AG20443 (cell line): ENCODE results near the gene PLTP.

ENCODE experiments used
- DNase-seq: peaks from one replicate; pipeline ENCODE4 v3.0.0; 2012; ENCODE audit warnings: low spot score, mixed read lengths

Gene PLTP

GRCh38 chr20:45898285-45898684, 13.7 kb downstream of the PLTP start:
- no peak for DNase-seq

GRCh38 chr20:45897692-45898091, 14.3 kb downstream of the PLTP start:
- DNase-seq, result no peak

GRCh38 chr20:45897289-45897688, 14.7 kb downstream of the PLTP start:
- no peak for DNase-seq

DNA sequence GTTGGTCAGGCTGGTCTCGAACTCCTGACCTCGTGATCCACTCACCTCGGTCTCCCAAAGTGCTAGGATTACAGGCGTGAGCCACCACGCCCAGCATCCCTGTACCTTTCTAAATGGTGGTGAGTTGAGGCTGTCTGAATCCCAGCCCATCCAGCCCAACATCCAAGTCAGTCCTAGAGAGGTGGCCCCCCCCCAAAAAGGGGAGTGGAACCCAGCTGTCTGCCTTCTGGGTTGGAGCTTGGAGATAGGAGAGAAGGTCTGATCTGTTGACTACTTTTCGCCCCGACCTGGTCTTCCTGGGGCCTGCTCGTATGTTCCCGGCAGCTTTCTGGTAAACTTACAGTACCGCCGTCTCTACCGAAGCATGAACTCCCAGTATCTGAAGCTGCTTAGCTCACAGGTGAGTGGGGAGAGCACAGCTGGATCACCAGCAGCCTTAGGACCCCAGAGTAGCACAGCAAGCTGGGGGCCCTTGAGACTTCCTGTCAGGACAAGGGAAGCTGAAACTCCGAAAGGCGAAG, 15.3 kb downstream of the PLTP start:
- DNase-seq, result no peak

GRCh38 chr20:45894797-45895196, 17.2 kb downstream of the PLTP start:
- no peak for DNase-seq

DNA sequence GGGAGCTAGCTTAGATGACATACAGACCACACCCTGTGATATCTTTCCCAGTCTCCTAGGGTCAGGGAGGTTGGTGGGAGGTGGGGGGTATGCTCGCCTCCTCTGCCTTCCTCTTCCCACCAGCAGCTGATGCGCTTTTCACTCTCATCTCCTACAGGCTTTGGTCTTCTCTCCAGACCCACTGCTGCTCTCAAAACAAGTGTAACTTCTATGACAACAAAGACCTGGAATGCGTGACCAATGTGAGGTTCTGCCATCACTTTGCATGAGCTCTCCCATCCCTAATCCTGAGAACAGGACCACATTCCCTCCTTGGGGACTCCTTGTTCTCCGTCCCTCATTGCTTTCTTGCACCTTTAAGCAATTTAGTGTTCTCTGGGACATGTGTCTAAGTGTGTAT, 18.1 kb downstream of the PLTP start:
- DNase-seq, result no peak

DNA sequence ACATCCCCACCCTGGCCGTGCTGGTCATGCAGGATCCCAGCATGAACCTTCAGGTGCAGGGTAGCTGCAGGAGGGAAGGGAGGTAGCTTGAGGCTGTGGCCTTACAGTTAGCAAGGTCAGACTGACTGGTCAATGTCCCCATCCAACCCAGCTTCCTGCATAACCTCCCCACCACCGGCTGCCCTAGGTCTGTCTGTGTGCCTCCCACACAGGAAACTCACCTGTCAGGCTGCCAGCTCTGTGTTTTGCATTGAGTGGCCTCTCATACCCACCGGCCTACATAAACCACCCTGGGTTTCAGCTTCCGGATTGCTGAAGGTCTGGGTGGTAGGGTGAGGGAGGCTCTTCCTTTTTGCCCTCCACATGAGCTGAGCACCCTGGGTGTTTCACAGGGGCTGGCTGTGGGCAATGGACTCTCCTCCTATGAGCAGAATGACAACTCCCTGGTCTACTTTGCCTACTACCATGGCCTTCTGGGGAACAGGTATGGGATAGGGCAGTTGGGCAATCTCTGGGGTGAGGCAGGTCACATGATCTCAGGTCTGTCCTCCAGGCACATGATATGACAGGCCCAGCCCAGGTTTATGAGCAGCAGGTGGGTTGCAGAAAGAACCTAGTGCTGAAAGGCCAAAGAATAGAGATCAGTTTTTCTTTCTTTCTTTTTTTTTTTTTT, 19.0 kb downstream of the PLTP start:
- no peak for DNase-seq

- peak; percentile 62 for DNase-seq
Observed at GRCh38 chr20:45892049-45892825, 19.7 kb downstream of the PLTP start.

- peak; percentile 97 for DNase-seq
Observed at GRCh38 chr20:45890985-45891983, 20.7 kb downstream of the PLTP start, which contains the start of the genes CTSA and NEURL2. CTSA (plus strand) TSS chr20:45891335; CDS start chr20:45891569, 234 bp downstream. NEURL2 (minus strand) TSS chr20:45891208; CDS start chr20:45890991, 217 bp downstream.

DNA sequence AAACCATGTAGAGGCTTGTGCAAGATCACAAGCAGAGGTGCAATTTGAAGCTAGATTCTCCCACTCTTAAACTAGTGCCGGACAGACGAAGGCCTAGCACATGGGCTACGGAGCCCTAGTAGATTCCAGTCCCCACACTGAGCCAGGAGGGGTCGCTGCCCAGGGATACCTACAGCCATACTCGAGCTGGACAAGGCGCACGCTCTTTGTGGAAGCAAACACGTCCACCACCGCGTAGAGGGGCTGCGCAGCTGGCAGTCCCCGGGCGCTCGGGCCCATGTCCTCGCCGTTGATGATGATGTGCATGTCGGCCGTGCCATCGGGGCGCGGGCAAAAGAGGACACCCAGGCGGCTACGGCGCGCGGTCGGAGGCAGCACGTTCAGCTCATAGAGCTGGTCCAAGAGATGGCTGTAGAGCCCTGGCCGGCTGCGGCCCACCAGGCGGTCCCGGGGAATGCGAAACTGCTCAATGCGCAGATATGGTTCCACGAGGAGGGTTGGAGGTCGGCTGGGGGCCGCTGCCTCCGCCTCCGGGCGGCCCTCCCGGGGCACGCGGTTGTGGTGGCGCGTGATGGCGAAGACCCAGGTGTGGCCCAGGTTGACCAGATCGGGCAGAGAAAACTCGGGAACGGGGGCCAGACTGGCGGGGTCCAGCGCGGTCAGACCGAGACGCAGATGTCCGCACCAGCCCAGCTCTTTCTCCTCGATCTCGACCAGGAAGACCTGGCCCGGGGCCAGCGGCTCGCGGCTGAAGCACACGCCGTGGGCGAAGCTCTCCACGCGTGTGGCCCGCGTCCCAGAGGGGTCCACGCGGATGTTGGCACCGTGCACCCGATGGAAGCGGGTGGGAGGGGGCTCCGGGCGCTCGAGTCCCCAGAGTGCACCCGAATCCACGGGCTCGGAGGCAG, 21.6 kb downstream of the PLTP start:
- DNase-seq, result peak; percentile 81

- DNase-seq, result no peak
Observed at GRCh38 chr20:45888681-45889080, 23.3 kb downstream of the PLTP start.

DNA sequence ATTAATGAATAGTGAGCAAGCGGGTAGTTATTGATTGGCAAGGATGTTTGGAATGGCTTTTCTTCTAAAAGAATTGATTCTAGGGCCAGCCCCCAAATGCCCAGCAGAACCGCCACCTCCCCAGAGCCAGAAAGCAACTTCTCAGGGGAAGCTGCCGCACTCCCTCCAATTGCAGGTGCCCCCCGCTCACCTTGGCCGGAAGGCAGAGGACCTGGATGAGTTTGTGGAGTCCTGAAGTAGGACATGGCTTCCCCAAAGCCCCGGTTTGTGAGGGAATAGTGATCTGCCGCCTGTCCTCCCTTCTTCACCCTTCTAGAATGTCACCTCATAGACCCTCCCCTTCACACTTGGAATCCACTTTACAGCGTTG, 24.6 kb downstream of the PLTP start, which contains the start of gene SPATA25:
SPATA25 (minus strand) TSS at position 277 of the 370 bp plus-strand sequence; CDS start at position 245, 32 bp downstream.
- no peak for DNase-seq

DNA sequence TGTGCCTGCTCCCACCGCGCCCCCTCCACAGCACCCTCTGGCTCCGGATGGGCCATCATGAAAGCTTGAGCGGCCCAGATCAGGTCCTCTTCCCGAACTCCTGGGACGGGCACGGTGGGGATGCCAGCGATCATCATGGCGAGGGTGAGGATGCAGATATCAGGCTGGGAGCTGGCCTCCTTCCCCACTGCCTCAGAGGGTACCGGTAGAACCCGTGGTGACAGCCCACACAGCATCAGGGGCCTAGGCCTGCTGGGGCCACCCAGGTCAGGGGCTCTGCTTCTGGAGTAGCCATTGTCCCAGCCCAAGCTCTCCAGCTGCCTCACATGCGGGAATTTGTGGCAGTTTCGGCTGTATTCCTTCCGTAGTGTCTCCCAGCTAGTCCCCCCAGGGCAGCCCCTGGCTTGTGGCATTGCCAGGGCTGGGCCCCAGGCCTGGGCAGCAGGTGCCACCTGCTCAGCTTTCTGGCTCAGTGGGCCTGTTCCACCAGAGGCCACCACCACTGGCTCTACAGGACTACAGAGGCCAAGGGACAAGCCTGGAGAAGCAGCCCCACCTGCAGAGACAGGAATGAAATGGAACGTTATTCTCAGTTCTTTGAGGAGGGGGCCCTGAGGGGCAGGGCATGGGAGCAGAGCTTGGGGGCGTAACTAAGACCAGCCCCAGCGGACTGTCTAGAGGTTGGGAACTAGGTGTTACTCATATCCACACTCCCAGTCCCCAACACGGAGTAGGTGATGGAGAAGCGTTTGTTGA, 25.2 kb downstream of the PLTP start:
- DNase-seq, result no peak

DNA sequence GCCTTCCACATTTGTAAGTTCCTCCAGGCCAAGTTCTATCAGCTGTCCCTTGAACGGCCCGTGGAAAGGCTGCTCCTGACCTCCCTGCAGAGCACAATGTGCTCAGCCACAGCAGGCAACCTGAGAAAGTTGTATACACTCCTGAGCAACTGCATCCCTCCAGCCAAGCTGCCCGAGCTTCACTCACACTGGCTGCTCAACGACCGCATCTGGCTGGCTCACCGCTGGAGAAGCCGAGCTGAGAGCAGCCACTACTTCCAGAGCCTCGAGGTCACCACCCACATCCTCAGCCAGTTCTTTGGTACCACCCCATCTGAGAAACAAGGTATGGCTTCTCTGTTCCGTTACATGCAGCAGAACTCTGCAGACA, 28.9 kb downstream of the PLTP start:
- no peak for DNase-seq

GRCh38 chr20:45882469-45883099, 29.4 kb downstream of the PLTP start:
- no peak for DNase-seq

GRCh38 chr20:45880988-45881788, 30.8 kb downstream of the PLTP start, which contains the start of gene ZSWIM1:
ZSWIM1 (plus strand) TSS chr20:45881227; CDS start chr20:45882593, 1,366 bp downstream.
- DNase-seq, result peak; percentile 98

DNA sequence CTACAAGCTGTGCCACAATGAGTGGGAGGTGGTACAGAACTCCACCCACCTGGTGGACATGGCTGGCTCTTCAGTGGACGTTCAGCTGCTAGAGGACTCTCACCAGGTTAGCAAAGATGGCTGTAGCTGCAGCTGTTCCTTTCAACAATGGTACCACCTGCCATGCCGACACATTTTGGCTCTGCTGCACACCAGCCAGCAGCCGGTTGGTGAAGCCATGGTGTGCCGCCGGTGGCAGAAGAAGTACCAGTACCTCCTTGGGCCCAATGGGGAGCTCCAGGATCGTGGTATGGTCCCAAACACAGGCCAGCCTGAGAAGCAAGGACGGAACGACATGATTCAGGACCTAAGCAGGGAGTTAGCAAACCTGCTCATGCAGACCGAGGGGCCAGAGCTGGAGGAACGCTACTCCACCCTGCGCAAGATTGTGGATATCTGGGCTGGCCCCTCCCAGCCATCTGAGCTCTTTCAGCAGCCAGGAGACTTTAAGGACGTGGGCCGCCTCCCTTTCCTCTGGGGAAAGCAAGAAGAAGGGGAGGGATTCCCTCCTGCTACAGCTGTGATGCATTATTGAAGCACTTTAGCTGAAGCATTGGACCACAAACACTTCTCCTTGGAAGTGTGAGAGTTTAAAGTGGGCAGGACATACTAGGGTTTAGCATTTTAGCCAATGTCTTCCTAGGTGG, 33.7 kb downstream of the PLTP start:
- DNase-seq, result peak; percentile 57

DNA sequence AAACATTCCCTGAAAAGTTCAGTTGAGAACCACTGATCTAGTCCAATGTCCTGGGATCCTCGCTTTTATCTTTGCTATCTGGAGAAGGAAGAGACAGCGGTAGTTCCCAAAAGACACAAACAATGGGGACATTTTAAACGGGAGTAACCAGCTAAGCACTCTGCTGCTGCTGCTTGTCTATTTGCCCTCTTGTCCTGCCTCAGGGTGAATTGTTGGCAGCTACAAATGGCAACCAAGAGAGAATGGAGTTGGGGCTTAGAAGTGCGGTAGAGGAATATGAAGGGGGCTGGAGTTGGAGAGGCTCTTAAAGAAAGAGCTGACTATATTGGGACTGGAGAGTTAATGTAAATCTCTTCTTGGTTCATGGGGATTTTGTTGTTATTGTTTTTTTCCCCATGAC, 37.4 kb downstream of the PLTP start:
- no peak for DNase-seq
